GM12878 (cell line): ENCODE measurements around the gene PPP1R7. TPM values are rescaled to one million over a fixed set of nuclear protein-coding genes. Genes with fewer than 3 reads are reported as not detected.

Experiments
- ATAC-seq: fragments of 200-7000 bp; cut with Tn5 transposase; 3 replicates; pipeline ENCODE4 v1.9.1; 2020; ENCODE audit warnings: mild to moderate bottlenecking, moderate library complexity
- BruUV-seq: library from RNA; stranded (reverse); fragments of 400-500 nt; replicated peaks from 2 replicates; lab custom pipeline; 2021; lab: Mats Ljungman, UMichigan
- CTCF ChIA-PET: fragments of 300-600 bp; sonication (Branson Sonifier 250); formaldehyde crosslinking; extraction: SDS; loops from one replicate; lab custom pipeline; 2021; ENCODE audit warnings: inconsistent platforms; lab: Yijun Ruan, JAX
- POLR2A ChIA-PET: fragments of 350-600 bp; formaldehyde crosslinking; extraction: SDS; loops from one replicate; lab custom pipeline; 2021; ENCODE audit warnings: inconsistent platforms; lab: Charles Lee
- RAD21 ChIA-PET: fragments of 300-600 bp; sonication (Branson Sonifier 250); formaldehyde crosslinking; loops from one replicate; lab custom pipeline; 2023; ENCODE audit warnings: antibody characterized with exemption; ENCODE audit not compliant: unreplicated experiment; lab: Charles Lee
- SMC1A ChIA-PET: fragments of 300-600 bp; sonication (Branson Sonifier 250); formaldehyde crosslinking; loops from one replicate; lab custom pipeline; 2023; ENCODE audit not compliant: unreplicated experiment, uncharacterized antibody; lab: Charles Lee
- DNase-seq: peaks from one replicate; pipeline ENCODE4 v3.0.0-alpha.2; 2011; ENCODE audit warnings: low read depth, low spot score
- FAIRE-seq: peaks from 3 replicates; lab custom pipeline; 2011; peaks lifted over from hg19 to GRCh38; lab: Jason Lieb, UNC
- H2AFZ ChIP-seq: 2 replicates; pipeline ENCODE4 v1.6.0; 2011; ENCODE audit warnings: low read depth, low read length, control low read depth; ENCODE audit not compliant: control insufficient read depth
- H3K27ac ChIP-seq: 2 replicates; pipeline ENCODE4 v1.5.1; 2011; ENCODE audit warnings: control low read depth; ENCODE audit not compliant: control insufficient read depth, insufficient read depth
- H3K27me3 ChIP-seq, 2 experiments: replicated peaks in 1 of 2; 2 replicates each; pipeline versions ENCODE4 v1.6.0 to v1.6.1; 2011; ENCODE audit warnings: low read length in 1 of 2; ENCODE audit not compliant: control insufficient read depth in 2 of 2, insufficient read depth in 2 of 2
- H3K36me3 ChIP-seq, 2 experiments: 2 replicates each; pipeline ENCODE4 v1.5.1; 2011; ENCODE audit warnings: low read length in 1 of 2; ENCODE audit not compliant: control insufficient read depth in 2 of 2, insufficient read depth in 2 of 2
- H3K4me1 ChIP-seq: 2 replicates; pipeline ENCODE4 v1.6.1; 2011; ENCODE audit warnings: mild to moderate bottlenecking, low read length, moderate library complexity, mixed read lengths; ENCODE audit not compliant: control insufficient read depth, insufficient read depth
- H3K4me2 ChIP-seq: 2 replicates; pipeline ENCODE4 v1.6.0; 2011; ENCODE audit warnings: control low read depth; ENCODE audit not compliant: control insufficient read depth, insufficient read depth
- H3K4me3 ChIP-seq: fragments of 200-600 bp; sonication (generic); 2 replicates; pipeline ENCODE4 v1.5.1; 2016
- H3K79me2 ChIP-seq: 2 replicates; pipeline ENCODE4 v1.6.0; 2011; ENCODE audit warnings: low read length; ENCODE audit not compliant: control insufficient read depth, insufficient read depth
- H3K9ac ChIP-seq: 2 replicates; pipeline ENCODE4 v1.8.0; 2011; ENCODE audit warnings: low read length, control low read depth, mixed read lengths; ENCODE audit not compliant: control insufficient read depth, insufficient read depth
- H3K9me3 ChIP-seq: replicated peaks from 3 replicates; pipeline ENCODE4 v1.5.1; 2011; ENCODE audit warnings: mild to moderate bottlenecking, low read length; ENCODE audit not compliant: control insufficient read depth, insufficient read depth
- H4K20me1 ChIP-seq: 2 replicates; pipeline ENCODE4 v1.6.0; 2011; ENCODE audit not compliant: control insufficient read depth, insufficient read depth
- BRCA1 ChIP-seq: IDR thresholded peaks from 2 replicates; pipeline ENCODE4 v1.6.1; 2011; ENCODE audit warnings: low read depth, low read length, improper control_type of control experiment
- CHD1 ChIP-seq: IDR thresholded peaks from 2 replicates; pipeline ENCODE4 v1.6.1; 2012; ENCODE audit warnings: low read depth, low read length, improper control_type of control experiment
- CHD4 ChIP-seq: fragments of 200-600 bp; sonication (generic); IDR thresholded peaks from 2 replicates; pipeline ENCODE4 v1.6.1; 2016; ENCODE audit warnings: mild to moderate bottlenecking
- HDAC2 ChIP-seq: fragments of 200-600 bp; sonication (generic); IDR thresholded peaks from 2 replicates; pipeline ENCODE4 v1.6.1; 2017
- IKZF2 ChIP-seq, 2 experiments: fragments of 450-650 bp; IDR thresholded peaks; 2 replicates each; pipeline ENCODE4 v1.6.1; 2017; ENCODE audit warnings: mild to moderate bottlenecking in 2 of 2, moderate library complexity in 2 of 2
- IRF4 ChIP-seq: IDR thresholded peaks from 2 replicates; pipeline ENCODE4 v1.6.1; 2011; ENCODE audit warnings: low read depth, low read length
- MEF2A ChIP-seq: IDR thresholded peaks from 2 replicates; pipeline ENCODE4 v1.6.1; 2011; ENCODE audit warnings: low read depth, mild to moderate bottlenecking, low read length, moderate library complexity; ENCODE audit not compliant: insufficient read depth
- MEF2B ChIP-seq: fragments of 450-650 bp; IDR thresholded peaks from 2 replicates; pipeline ENCODE4 v1.6.1; 2018; ENCODE audit warnings: mild to moderate bottlenecking, moderate library complexity; ENCODE audit not compliant: partially characterized antibody, poor library complexity, severe bottlenecking
- MTA2 ChIP-seq: fragments of 450-650 bp; IDR thresholded peaks from 2 replicates; pipeline ENCODE4 v1.6.1; 2016; ENCODE audit warnings: low read depth, mild to moderate bottlenecking, moderate library complexity
- POLR2AphosphoS5 ChIP-seq: IDR thresholded peaks from 2 replicates; pipeline ENCODE4 v1.6.1; 2011; ENCODE audit warnings: mild to moderate bottlenecking, low read length, inconsistent platforms
- SIN3A ChIP-seq: IDR thresholded peaks from 2 replicates; pipeline ENCODE4 v1.6.1; 2012; ENCODE audit warnings: low read depth, low read length, improper control_type of control experiment
- SMARCA5 ChIP-seq: fragments of 450-650 bp; IDR thresholded peaks from 2 replicates; pipeline ENCODE4 v1.6.1; 2017; ENCODE audit warnings: mild to moderate bottlenecking
- SRF ChIP-seq, 2 experiments: IDR thresholded peaks; 2 replicates each; pipeline ENCODE4 v1.6.1; 2011; ENCODE audit warnings: low read depth in 2 of 2, low read length in 2 of 2, mild to moderate bottlenecking in 1 of 2, moderate library complexity in 1 of 2
- ZNF217 ChIP-seq: fragments of 450-650 bp; IDR thresholded peaks from 2 replicates; pipeline ENCODE4 v1.6.1; 2017; ENCODE audit warnings: antibody characterized with exemption, mild to moderate bottlenecking
- WGBS: methylation state at CpG from one replicate; pipeline ENCODE4 v1.1.6; 2016; ENCODE audit warnings: low lambda C conversion rate; ENCODE audit not compliant: insufficient replicate concordance, insufficient coverage; ENCODE audit errors: missing lambda C conversion rate; 5-methylcytosine and 5-hydroxymethylcytosine counted together
- in situ Hi-C: fragments of 300-500 bp; cut with MboI; formaldehyde crosslinking; loops from 9 replicates; pipeline ENCODE4 v1.14.3; 2018; ENCODE audit warnings: mixed read lengths
- intact Hi-C: fragments of 100-400 bp; cut with micrococcal nuclease; formaldehyde crosslinking; loops from one replicate; pipeline ENCODE4 v1.14.2; 2022; ENCODE audit not compliant: unreplicated experiment
- polyA plus RNA-seq, 11 experiments: library from polyadenylated mRNA; depleted of rRNA in 4 of 11; unstranded in 6 of 11; stranded (reverse) in 5 of 11; fragments of >200 nt; fragmentation: Nextera tagmentation in 4 of 11; fragmentation: Illumina TruSeq in 1 of 11; extraction: Ambion mirVana in 4 of 11; extraction: Trizol in 1 of 11; gene quantifications; 1 replicate in 1 of 11; 2 replicates in 10 of 11; pipeline versions ENCODE4 v1.2.1 to v1.2.3, GENCODE V29; 2011 to 2016; ENCODE audit warnings: inconsistent platforms in 2 of 11, missing spikeins in 2 of 11, low read depth in 1 of 11
- total RNA-seq, 4 experiments: library from RNA; depleted of rRNA in 3 of 4; stranded (reverse); fragments of >200 nt in 3 of 4; fragmentation: Illumina TruSeq in 1 of 4; extraction: Trizol in 1 of 4; gene quantifications; 2 replicates each; pipeline versions ENCODE4 v1.2.1 to v1.2.3, GENCODE V29; 2013 to 2021
- TF ChIP-seq, protein P1 (sequence below): fragments of 450-650 bp; formaldehyde crosslinking; IDR thresholded peaks from 2 replicates; pipeline ENCODE4 v1.4.0; 2020; ENCODE audit warnings: mild to moderate bottlenecking, moderate library complexity
- TF ChIP-seq, protein P2 (sequence below): IDR thresholded peaks from 2 replicates; pipeline ENCODE4 v1.6.1; 2011; ENCODE audit warnings: borderline replicate concordance, low read depth, mild to moderate bottlenecking, moderate library complexity, mixed read lengths, low read length; ENCODE audit not compliant: insufficient read depth; ENCODE audit errors: extremely low read length
- TF ChIP-seq, protein P3 (sequence below): IDR thresholded peaks from 2 replicates; pipeline ENCODE4 v1.6.1; 2012; ENCODE audit warnings: mild to moderate bottlenecking, low read depth, low read length

Gene PPP1R7
- total and polyA plus RNA-seq, 10 of the 15 experiments (the other 5 are each of a cell fraction or from before 2014, with no cell fraction given) = 78.5 to 174 (median 93.7) TPM

DNA sequence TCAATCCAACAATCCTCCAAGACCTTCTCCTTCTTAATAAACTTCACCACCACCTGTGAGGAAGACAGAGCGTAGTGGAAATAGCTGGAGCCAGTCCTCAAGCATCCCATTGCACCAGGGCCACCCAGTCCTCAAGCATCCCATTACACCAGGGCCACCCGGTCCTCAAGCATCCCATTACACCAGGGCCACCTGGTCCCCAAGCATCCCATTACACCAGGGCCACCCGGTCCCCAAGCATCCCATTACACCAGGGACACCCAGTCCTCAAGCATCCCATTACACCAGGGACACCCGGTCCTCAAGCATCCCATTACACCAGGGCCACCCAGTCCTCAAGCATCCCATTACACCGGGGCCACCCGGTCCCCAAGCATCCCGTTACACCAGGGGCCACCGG, 34.9 kb upstream of the PPP1R7 start:
- in situ Hi-C loops (no loop called here), intact Hi-C loops (no loop called here)
- no peak for TF ChIP-seq MEF2B
- no peak for TF ChIP-seq MEF2A
- no peak for TF ChIP-seq CHD4
- TF ChIP-seq CHD1 = no peak
- TF ChIP-seq, protein P1, sequence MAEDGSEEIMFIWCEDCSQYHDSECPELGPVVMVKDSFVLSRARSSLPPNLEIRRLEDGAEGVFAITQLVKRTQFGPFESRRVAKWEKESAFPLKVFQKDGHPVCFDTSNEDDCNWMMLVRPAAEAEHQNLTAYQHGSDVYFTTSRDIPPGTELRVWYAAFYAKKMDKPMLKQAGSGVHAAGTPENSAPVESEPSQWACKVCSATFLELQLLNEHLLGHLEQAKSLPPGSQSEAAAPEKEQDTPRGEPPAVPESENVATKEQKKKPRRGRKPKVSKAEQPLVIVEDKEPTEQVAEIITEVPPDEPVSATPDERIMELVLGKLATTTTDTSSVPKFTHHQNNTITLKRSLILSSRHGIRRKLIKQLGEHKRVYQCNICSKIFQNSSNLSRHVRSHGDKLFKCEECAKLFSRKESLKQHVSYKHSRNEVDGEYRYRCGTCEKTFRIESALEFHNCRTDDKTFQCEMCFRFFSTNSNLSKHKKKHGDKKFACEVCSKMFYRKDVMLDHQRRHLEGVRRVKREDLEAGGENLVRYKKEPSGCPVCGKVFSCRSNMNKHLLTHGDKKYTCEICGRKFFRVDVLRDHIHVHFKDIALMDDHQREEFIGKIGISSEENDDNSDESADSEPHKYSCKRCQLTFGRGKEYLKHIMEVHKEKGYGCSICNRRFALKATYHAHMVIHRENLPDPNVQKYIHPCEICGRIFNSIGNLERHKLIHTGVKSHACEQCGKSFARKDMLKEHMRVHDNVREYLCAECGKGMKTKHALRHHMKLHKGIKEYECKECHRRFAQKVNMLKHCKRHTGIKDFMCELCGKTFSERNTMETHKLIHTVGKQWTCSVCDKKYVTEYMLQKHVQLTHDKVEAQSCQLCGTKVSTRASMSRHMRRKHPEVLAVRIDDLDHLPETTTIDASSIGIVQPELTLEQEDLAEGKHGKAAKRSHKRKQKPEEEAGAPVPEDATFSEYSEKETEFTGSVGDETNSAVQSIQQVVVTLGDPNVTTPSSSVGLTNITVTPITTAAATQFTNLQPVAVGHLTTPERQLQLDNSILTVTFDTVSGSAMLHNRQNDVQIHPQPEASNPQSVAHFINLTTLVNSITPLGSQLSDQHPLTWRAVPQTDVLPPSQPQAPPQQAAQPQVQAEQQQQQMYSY (CRISPR knock-in tag) = no peak
- no peak for TF ChIP-seq MTA2
- TF ChIP-seq, protein P2, sequence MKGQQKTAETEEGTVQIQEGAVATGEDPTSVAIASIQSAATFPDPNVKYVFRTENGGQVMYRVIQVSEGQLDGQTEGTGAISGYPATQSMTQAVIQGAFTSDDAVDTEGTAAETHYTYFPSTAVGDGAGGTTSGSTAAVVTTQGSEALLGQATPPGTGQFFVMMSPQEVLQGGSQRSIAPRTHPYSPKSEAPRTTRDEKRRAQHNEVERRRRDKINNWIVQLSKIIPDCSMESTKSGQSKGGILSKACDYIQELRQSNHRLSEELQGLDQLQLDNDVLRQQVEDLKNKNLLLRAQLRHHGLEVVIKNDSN = no peak
- TF ChIP-seq SRF (IDR thresholded peaks at IDR 0.05; ENCODE audit: low read depth in 2 of 2, low read length in 2 of 2) = no peak
- TF ChIP-seq SIN3A = no peak
- TF ChIP-seq, protein P3, sequence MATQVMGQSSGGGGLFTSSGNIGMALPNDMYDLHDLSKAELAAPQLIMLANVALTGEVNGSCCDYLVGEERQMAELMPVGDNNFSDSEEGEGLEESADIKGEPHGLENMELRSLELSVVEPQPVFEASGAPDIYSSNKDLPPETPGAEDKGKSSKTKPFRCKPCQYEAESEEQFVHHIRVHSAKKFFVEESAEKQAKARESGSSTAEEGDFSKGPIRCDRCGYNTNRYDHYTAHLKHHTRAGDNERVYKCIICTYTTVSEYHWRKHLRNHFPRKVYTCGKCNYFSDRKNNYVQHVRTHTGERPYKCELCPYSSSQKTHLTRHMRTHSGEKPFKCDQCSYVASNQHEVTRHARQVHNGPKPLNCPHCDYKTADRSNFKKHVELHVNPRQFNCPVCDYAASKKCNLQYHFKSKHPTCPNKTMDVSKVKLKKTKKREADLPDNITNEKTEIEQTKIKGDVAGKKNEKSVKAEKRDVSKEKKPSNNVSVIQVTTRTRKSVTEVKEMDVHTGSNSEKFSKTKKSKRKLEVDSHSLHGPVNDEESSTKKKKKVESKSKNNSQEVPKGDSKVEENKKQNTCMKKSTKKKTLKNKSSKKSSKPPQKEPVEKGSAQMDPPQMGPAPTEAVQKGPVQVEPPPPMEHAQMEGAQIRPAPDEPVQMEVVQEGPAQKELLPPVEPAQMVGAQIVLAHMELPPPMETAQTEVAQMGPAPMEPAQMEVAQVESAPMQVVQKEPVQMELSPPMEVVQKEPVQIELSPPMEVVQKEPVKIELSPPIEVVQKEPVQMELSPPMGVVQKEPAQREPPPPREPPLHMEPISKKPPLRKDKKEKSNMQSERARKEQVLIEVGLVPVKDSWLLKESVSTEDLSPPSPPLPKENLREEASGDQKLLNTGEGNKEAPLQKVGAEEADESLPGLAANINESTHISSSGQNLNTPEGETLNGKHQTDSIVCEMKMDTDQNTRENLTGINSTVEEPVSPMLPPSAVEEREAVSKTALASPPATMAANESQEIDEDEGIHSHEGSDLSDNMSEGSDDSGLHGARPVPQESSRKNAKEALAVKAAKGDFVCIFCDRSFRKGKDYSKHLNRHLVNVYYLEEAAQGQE = no peak
- TF ChIP-seq IRF4 = no peak
- TF ChIP-seq IKZF2 (IDR thresholded peaks at IDR 0.05) = no peak
- TF ChIP-seq BRCA1 = no peak
- TF ChIP-seq HDAC2 = no peak
- no peak for TF ChIP-seq POLR2AphosphoS5
- no peak for TF ChIP-seq ZNF217
- TF ChIP-seq SMARCA5 = no peak
- FAIRE-seq (no peak), ATAC-seq (no peak), DNase-seq (no peak)
- Histone ChIP-seq H3K27me3 (no peaks in the 10 kb centered on the region), H3K36me3 (peaks cover 11 to 12% of the 10 kb centered on the region in 2 experiments; a peak in 3 of 4 replicates), H3K4me3 (no peak overlapping the region), H3K79me2 (peaks cover 16% of the 10 kb centered on the region), H2AFZ (no peak overlapping the region), H3K27ac (no peak overlapping the region), H3K9me3 (no peaks in the 10 kb centered on the region), H3K4me1 (peaks cover 26% of the 10 kb centered on the region), H3K9ac (no peak overlapping the region), H4K20me1 (no peaks in the 10 kb centered on the region), H3K4me2 (no peak overlapping the region)
- BruUV-seq = no TSS peak
- ChIA-PET SMC1A (interaction anchor here (6.1 to 6.5 kb wide), 2 partner anchors 10 to 14 kb away, joined by 48 to 53 read pairs; partner anchors contain the start of gene MTERF4), POLR2A (interaction anchor here (1.1 kb wide), 1 partner anchor 10 kb away, joined by 4 read pairs; no protein-coding TSS in a partner anchor), CTCF (no interaction called here), RAD21 (interaction anchor here (4.1 kb wide), 1 partner anchor 34 kb away, joined by 26 read pairs; the partner anchor contains the start of genes PASK and PPP1R7)
- 84% methylated on average over 8 of the region's 8 CpGs for WGBS
